Right lobe of liver (tissue), 6 donors: Measurements from ENCODE around the gene ZFP36L1. TPM values are rescaled to one million over a fixed set of nuclear protein-coding genes. Genes with fewer than 3 reads are reported as not detected.
"Not testable (repeated sequence)": the region's sequence is repeated elsewhere in the genome, so short reads cannot be mapped to it uniquely, and the experiment has no call there.

Experiments
- ATAC-seq, 4 donors: fragments of 200-7000 bp; cut with Tn5 transposase; one replicate each; pipeline ENCODE4 v1.9.1; 2020; ENCODE audit warnings: mild to moderate bottlenecking in 4 of 4, moderate library complexity in 4 of 4
- DNase-seq, 3 donors: peaks; one replicate each; pipeline ENCODE4 v3.0.0-alpha.2; 2020
- H3K27ac ChIP-seq, 3 donors: fragments of 200-600 bp; one replicate each; pipeline ENCODE4 v1.8.0; 2022
- H3K27me3 ChIP-seq, 2 donors: fragments of 200-600 bp; one replicate each; pipeline ENCODE4 v1.8.0; 2022
- H3K36me3 ChIP-seq, 4 donors: fragments of 200-600 bp; sonication (generic) in 1 of 4; one replicate each; pipeline versions ENCODE4 v1.5.1 to v1.8.0; 2017 to 2022; ENCODE audit warnings: control low read depth in 1 of 4
- H3K4me1 ChIP-seq, 4 donors: fragments of 200-600 bp; sonication (generic) in 1 of 4; one replicate each; pipeline versions ENCODE4 v1.5.1 to v1.8.0; 2017 to 2022; ENCODE audit warnings: control low read depth in 1 of 4
- H3K4me3 ChIP-seq, 3 donors: fragments of 200-600 bp; one replicate each; pipeline ENCODE4 v1.8.0; 2022
- H3K9me3 ChIP-seq, 4 donors: fragments of 200-600 bp; sonication (generic) in 1 of 4; one replicate each; pipeline versions ENCODE4 v1.5.1 to v1.8.0; 2017 to 2022; ENCODE audit warnings: control low read depth in 1 of 4
- POLR2A ChIP-seq: fragments of 450-650 bp; IDR thresholded peaks from one replicate; pipeline ENCODE4 v1.6.1; 2017; ENCODE audit warnings: antibody characterized with exemption, mild to moderate bottlenecking
- WGBS: methylation state at CpG from one replicate; pipeline ENCODE4 v1.1.6; 2018; ENCODE audit warnings: low coverage, low lambda C conversion rate; ENCODE audit not compliant: insufficient coverage; ENCODE audit errors: missing lambda C conversion rate; 5-methylcytosine and 5-hydroxymethylcytosine counted together
- intact Hi-C, 2 donors: fragments of 100-400 bp; cut with DNase I; formaldehyde crosslinking; loops; one replicate each; pipeline versions ENCODE4 v1.11.2 to v1.14.1; 2022
- total RNA-seq, 6 experiments: library from RNA; depleted of rRNA in 2 of 6; stranded (reverse); fragments of >200 nt in 2 of 6; fragmentation: NEBNext Ultra II Directional in 3 of 6; extraction: Animal tissue kit (Norgen Biotek cat#: 25700) in 3 of 6; gene quantifications; one replicate each; pipeline versions ENCODE4 v1.1.0 to v1.2.4, GENCODE V29; 2016 to 2023
- TF ChIP-seq, protein P1 (sequence below), 4 donors: fragments of 200-600 bp in 3 of 4; fragments of 450-650 bp in 1 of 4; IDR thresholded peaks; one replicate each; pipeline versions ENCODE4 v1.5.1 to v1.8.0; 2016 to 2022; ENCODE audit warnings: antibody characterized with exemption in 4 of 4, mild to moderate bottlenecking in 2 of 4
- donor health status: DM: no; HTN: yes; CAD: no.
- donor health status: DM: no; HTN: no; CAD: no.
- donor health status: DM: no; HTN: no; CAD: no.
- donor health status: DM: no; HTN: yes; CAD: no.
- donor health status: DM: no; HTN: yes; CAD: no.

Gene ZFP36L1
- total RNA-seq, 6 experiments from 2014 or later = 109 to 298 (median 218) TPM

- H3K4me3 ChIP-seq = no peak overlapping the region
- intact Hi-C loops = no loop called here
- H3K27me3 ChIP-seq = no peaks in the 10 kb centered on the region
- WGBS = 49% methylated on average over 4 of the region's 7 CpGs
- no peaks in the 10 kb centered on the region for H3K36me3 ChIP-seq
- H3K27ac ChIP-seq = no peak overlapping the region
- TF ChIP-seq, protein P1, sequence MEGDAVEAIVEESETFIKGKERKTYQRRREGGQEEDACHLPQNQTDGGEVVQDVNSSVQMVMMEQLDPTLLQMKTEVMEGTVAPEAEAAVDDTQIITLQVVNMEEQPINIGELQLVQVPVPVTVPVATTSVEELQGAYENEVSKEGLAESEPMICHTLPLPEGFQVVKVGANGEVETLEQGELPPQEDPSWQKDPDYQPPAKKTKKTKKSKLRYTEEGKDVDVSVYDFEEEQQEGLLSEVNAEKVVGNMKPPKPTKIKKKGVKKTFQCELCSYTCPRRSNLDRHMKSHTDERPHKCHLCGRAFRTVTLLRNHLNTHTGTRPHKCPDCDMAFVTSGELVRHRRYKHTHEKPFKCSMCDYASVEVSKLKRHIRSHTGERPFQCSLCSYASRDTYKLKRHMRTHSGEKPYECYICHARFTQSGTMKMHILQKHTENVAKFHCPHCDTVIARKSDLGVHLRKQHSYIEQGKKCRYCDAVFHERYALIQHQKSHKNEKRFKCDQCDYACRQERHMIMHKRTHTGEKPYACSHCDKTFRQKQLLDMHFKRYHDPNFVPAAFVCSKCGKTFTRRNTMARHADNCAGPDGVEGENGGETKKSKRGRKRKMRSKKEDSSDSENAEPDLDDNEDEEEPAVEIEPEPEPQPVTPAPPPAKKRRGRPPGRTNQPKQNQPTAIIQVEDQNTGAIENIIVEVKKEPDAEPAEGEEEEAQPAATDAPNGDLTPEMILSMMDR (IDR thresholded peaks at IDR 0.05) = no peak
- TF ChIP-seq POLR2A = no peak
- ATAC-seq = no peak
- no peak for DNase-seq
- H3K4me1 ChIP-seq = peaks cover 0 to 19% (median 7%) of the 10 kb centered on the region in 4 donors
- H3K9me3 ChIP-seq = no peaks in the 10 kb centered on the region
Observed at GRCh38 chr14:68766299-68767247, 26.3 kb downstream of the ZFP36L1 start.

GRCh38 chr14:68763843-68764242, 29.0 kb downstream of the ZFP36L1 start:
- DNase-seq, intact Hi-C loops: not testable (repeated sequence)
- no CpG with 5 or more reads among the region's 4 CpGs for WGBS

DNA sequence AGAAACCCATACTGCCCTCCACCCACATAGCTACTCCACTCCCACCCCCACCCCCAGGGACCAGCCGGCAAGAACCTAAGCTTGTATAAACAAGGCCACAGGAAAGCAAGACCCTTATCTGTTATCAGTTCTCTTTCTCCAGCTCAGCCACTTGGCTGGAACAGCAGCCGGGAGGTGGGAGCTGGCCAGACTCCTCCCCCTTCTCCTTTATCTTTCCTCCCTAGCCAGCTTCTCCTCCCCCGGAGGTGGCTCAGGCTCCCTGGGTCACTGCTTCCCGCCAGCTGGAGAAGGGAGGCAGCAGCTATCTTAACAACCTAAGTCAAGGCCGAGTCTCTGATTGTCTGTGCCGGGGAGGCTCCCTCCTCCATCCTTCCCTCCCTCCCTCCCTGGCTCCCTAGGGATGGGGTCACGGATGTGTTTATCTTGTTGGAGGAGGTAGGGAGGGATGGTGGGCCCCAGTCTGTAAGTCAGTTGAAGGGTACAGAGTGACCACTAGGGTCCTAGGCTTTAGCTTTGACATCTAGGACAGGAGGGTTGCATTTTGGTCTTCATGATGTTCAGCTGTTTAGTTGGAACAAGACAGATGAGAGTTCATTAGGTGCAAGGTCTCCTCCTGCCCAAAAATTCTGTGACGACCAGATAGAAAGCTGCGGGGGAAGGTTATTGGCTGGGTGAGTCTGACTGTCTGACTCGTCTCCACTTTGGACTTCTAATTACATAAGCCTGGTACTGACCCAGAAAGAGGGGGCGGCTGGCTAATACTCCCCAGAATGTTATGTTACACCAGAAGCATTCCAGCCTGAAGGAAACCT, 29.7 kb downstream of the ZFP36L1 start:
- DNase-seq (peak; percentile 77 to 86 (median 83)), ATAC-seq (peak; percentile 83 to 93 (median 88))
- no peak for TF ChIP-seq POLR2A
- TF ChIP-seq, protein P1 (IDR thresholded peaks at IDR 0.05) = no peak
- Histone ChIP-seq H3K36me3 (no peaks in the 10 kb centered on the region), H3K4me1 (peaks cover 0 to 24% (median 7%) of the 10 kb centered on the region in 4 donors), H3K27me3 (no peaks in the 10 kb centered on the region), H3K27ac (peak overlapping the region; percentile 51 to 58 (median 51)), H3K9me3 (no peaks in the 10 kb centered on the region), H3K4me3 (no peak overlapping the region)
- 23% methylated on average over 10 of the region's 11 CpGs for WGBS
- intact Hi-C loops = no loop called here

More at GRCh38 chr14:68763843-68764242, 29.0 kb downstream of the ZFP36L1 start:
- ATAC-seq, H3K27me3 ChIP-seq, H3K36me3 ChIP-seq, H3K9me3 ChIP-seq, H3K4me3 ChIP-seq: not testable (repeated sequence)
- H3K27ac ChIP-seq = peak overlapping the region; percentile 51 to 58 (median 51)
- peaks cover 0 to 19% (median 7%) of the 10 kb centered on the region in 4 donors for H3K4me1 ChIP-seq

DNA sequence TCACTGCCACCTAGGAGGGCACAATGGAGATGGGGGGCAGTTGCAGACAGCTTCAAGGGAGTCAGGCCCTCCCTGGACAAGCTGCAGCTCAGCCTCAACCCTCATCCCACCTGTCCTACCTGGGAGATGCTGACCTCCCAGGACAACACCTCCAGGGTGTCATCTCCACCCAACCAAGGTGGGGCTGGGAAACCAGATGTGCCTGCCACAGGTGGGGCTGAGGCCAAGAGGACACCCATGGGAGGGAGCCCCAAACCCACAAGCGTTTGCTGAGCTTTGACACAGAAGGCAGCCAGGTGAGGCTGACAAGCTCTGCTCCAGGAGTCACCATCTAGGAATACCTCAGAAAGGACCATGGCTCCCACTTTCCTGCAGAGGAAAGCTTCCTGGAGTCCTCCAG, 31.5 kb downstream of the ZFP36L1 start:
- no peaks in the 10 kb centered on the region for H3K36me3 ChIP-seq
- intact Hi-C loops = no loop called here
- TF ChIP-seq, protein P1 (IDR thresholded peaks at IDR 0.05) = no peak
- TF ChIP-seq POLR2A = no peak
- H3K4me3 ChIP-seq = no peak overlapping the region
- WGBS = no CpG with 5 or more reads among the region's 1 CpG
- DNase-seq (no peak), ATAC-seq (no peak)
- H3K4me1 ChIP-seq = peaks cover 0 to 40% (median 12%) of the 10 kb centered on the region in 4 donors
- no peaks in the 10 kb centered on the region for H3K9me3 ChIP-seq
- H3K27ac ChIP-seq = no peak overlapping the region
- H3K27me3 ChIP-seq = no peaks in the 10 kb centered on the region
